Activated CD4-positive, alpha-beta T cell treated with anti-CD3 and anti-CD28 coated beads, Interleukin-2, amount 50 U/mL, for 48 hours (primary cell): Measurements from ENCODE around the gene JAZF1.
"Not testable (repeated sequence)": the region's sequence is repeated elsewhere in the genome, so short reads cannot be mapped to it uniquely, and the experiment has no call there.

Experiments used
- DNase-seq, 2 experiments: peaks; one replicate each; pipeline ENCODE4 v3.0.0-alpha.2; 2020

The JAZF1 gene

GRCh38 chr7:27860800-27861199 lies 319.8 kb downstream of the JAZF1 start:
- DNase-seq, result no peak

DNA sequence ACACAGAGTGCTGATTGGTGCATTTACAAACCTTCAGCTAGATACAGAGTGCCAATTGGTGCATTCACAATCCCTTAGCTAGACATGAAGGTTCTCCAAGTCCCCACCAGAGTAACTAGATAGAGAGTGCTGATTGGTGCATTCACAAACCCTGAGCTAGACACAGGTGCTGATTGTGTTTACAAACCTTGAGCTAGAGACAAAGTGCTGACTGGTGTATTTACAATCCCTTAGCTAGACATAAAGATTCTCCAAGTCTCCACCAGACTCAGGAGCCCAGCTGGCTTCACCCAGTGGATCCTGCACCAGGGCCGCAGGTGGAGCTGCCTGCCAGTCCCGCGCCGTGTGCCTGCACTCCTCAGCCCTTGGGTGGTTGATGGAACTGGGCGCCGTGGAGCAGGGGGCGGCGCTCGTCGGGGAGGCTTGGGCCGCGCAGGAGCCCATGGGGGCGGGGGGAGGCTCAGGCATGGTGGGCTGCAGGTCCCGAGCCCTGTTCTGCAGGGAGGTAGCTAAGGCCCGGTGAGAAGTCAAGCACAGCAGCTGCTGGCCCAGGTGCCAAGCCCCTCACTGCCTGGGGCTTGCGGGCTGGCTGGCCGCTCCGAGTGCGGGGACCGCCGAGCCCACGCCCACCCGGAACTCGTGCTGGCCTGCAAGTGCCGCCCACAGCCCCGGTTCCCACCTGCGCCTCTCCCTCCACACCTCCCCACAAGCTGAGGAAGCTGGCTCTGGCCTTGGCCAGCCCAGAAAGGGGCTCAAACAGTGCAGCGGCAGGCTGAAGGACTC lies 323.7 kb downstream of the JAZF1 start:
- DNase-seq, result not testable (repeated sequence)

- DNase-seq, result no peak
Measured at GRCh38 chr7:27850531-27850930, 330.1 kb downstream of the JAZF1 start.

- DNase-seq, result no peak
Measured at GRCh38 chr7:27846388-27846787, 334.2 kb downstream of the JAZF1 start.

DNA sequence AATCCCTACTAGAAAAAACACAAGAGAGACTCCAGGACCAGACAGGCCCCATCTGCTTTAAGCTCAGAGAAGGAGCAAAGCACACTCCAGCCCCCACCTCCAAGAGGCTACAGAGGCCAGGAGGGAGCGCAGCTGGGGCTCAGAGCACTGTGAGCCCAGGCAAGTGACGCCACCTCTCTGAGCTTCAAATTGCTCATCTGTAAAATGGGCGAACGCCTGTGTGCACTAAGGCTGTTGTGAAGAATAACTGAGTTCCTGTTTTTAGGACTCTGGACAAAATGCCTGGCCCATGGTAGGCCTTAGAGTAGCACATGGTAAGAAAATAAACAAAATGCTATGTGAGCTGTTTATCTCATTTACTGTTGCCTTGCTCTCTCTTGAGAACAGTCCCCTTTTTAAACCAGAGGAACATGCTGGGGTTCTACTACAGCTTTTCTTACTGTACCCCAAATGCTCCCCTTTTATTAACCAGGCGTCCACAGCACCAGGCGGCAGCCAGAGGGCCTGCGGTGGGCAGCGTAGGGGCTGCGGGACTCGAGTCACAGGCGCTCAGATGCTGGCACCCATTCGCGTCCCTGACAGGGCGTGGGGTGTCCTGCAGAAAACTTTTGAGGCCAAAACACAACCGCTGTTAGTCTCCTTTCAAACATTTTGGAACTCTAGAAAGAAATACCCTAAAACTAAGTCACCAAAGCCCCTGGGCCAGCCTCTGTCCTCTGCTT lies 336.9 kb downstream of the JAZF1 start:
- DNase-seq, result no peak

DNA sequence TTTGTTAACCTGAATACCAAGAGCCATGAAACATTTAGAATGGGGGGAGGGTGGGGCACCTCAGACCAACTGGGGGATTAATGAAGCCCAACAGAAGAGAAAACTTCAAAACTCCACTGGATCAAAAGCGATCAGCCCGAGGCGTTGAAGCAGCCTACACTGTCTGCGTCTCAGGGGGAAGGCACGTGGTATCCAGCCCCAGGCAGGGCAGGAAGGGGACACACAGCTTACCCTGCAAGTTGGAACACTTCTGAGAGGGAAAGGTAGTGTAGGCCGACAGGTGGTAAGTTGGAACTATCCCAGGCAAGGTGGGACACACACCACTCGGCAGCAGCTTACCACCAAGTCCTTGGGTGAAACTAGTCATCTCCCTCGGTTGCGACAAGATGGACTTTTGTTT lies 337.7 kb downstream of the JAZF1 start:
- no peak for DNase-seq

DNA sequence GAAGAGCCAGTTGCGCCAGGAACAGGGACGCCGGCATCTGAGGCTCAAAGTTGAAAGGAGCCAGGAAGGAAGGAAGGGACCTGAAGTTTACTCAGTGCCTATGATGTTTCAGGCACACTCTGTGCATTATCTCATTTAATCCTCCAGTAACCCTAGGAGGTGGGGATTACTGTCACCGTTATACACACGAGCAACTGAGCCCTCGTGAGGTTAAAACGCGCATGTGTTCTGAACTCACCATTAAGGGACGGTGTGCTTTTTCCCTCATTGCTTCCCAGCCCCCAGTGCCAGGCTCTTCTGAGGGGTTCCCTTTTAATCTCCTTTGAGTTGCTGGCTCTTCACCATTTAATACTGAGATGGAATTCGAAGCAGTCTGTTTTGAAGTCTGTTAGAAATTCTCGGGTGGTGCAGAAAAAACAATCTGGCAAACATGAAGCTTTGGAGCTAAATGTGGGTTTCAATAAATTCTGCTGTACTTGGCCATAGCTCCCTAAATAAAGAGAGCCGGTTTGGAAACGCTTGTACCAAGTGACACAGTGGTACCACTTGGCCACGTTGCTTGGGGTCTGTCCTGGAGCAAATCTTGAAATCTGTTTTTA lies 338.4 kb downstream of the JAZF1 start:
- no peak for DNase-seq

- DNase-seq, result no peak
Measured at GRCh38 chr7:27840760-27841364, 339.7 kb downstream of the JAZF1 start.

DNA sequence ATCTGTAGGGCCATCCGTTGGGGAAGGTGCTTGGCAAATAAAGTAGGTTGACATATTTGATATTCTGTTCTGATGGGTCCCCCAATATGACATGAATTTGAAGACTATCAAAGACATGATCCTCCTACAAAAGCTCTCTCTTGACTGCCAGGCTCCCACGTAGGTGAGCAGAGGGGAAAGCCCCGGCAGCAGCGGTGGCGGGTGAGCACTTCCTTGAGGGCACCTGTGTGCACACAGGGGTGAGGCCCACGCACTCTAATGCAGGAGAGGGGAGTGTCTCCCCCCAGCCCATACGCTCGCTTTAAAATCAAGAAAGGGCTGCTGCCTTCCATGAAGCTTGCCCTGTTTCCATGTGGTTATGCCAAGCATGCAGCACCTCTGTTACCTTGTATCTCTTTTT lies 340.3 kb downstream of the JAZF1 start:
- DNase-seq, result peak; percentile 24 to 28

GRCh38 chr7:27839099-27839498 lies 341.5 kb downstream of the JAZF1 start:
- DNase-seq, result no peak

GRCh38 chr7:27836536-27836935 lies 344.1 kb downstream of the JAZF1 start:
- no peak for DNase-seq

DNA sequence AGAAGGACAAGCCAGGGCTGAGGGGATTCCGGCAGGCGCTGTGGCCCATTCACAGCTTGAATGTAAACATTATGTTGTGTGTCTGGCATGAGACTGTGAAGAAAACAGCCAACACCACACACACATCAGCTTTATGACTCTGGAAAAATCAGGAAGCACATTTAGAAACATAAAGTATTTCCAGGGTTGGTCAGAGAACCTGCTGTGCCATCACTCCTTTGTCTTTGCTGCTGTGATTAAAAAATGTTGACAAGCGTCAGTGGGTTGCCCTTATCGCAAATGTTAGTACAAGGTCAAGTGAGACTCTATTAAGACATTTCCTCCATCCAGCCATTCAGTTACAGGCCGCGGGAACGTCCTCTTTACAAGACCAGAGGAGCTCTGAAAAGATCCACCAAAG lies 345.2 kb downstream of the JAZF1 start:
- no peak for DNase-seq

- no peak for DNase-seq
Measured at GRCh38 chr7:27834179-27834921, 346.2 kb downstream of the JAZF1 start.

- no peak for DNase-seq
Measured at GRCh38 chr7:27826357-27826756, 354.2 kb downstream of the JAZF1 start.

GRCh38 chr7:27825891-27826290 lies 354.7 kb downstream of the JAZF1 start:
- DNase-seq, result no peak

GRCh38 chr7:27822245-27822644 lies 358.4 kb downstream of the JAZF1 start:
- DNase-seq, result no peak

- no peak for DNase-seq
Measured at GRCh38 chr7:27812706-27813105, 367.9 kb downstream of the JAZF1 start.

DNA sequence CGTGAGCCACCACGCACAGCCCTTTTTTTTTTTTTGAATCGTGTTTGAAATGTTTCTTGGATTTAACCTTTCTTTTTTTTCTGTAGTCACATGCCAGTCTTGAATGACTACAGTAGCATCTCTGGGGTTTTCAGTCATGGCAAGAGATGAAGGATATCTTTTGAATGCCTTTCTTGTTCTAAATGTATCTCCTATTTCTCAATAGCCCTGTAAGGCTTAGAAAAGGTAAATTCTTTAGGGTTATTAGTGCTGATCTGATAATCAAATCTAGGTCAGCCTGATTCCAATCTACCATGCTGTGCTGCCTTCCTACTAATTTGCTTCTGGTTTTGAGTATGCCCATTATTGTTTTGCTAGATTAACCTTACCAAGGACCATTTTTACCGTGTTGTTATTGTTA lies 370.4 kb downstream of the JAZF1 start:
- no peak for DNase-seq

DNA sequence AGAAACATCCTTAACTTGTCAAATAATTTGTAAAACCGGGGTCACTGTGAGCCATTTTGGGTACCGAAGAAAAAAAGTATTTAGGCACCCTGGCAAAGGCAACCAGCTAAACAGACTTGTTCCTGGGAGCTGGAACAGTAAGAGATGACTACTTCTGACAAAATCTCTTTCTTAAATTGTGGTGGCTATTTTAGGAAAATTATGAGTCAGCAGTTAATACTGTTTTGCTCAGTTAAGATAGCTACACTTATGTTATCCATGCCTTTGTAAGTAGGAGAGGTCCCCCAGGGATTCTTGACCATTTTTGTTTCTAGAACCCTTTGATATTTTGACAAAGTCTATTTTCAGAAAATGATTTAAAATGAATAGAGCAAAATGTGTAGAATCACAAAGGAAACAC lies 372.0 kb downstream of the JAZF1 start:
- DNase-seq, result no peak

DNA sequence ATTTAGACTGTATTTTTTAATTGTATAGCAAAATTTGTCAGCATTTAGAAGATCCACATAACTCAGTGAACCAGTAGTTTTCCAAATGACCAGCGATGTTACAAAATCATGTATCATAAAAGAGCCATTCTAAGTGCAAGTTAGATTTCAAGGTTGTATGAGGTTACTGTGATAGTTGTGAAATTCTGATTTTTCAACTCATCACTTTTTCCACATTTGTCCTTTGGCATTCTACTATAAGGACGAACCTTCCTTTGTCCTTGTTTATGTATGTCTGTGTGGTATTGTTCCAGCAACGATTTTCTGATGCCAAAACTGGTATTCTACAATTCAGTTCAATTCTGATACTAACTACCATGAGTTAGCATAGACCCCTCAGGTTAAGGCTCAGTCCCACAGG lies 376.5 kb downstream of the JAZF1 start:
- DNase-seq, result no peak

DNA sequence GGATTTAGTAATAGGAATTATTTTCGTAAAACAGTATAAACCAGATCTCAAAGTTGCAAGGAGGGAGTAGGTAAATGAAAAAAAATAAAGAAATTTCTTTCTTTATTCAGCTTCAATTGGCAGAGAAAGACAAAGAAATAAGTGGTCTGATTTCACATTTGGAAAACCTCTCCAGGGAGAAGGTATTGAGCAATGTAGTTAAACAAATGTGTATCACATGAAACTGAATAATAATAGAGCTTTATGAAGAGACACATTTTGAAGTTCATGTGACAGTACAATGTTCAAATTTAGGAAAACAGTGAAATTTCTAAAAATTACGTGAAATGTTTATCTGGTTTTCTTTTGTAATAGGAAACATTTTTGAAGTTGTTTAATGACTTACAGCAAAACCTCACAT lies 377.6 kb downstream of the JAZF1 start:
- DNase-seq, result no peak

DNA sequence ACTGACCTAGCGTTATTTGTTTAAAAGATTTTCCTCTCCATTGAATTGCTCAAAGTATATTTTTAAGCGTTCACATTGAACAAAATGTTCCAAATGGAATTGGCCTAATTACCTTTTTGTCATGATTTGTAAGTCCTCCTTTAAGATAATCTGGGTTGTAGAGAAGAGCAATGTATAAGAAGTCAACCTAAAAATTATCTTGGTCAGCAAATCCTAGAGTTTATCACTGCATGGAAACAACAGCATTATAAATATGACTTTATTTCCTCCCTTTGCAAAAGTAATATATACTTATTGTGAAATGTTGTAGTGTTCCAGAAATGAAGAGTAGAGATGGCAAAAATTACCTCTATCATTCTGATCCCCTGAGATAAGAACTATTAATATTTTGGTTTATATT lies 381.4 kb downstream of the JAZF1 start:
- no peak for DNase-seq

GRCh38 chr7:27795977-27796376 lies 384.6 kb downstream of the JAZF1 start:
- no peak for DNase-seq
